Measurements from ENCODE around the gene GABRP. TPM values are rescaled to one million over a fixed set of nuclear protein-coding genes. Genes with fewer than 3 reads are reported as not detected.

GABRP gene
- total RNA-seq, 6 experiments from 2014 or later = not detected

DNA sequence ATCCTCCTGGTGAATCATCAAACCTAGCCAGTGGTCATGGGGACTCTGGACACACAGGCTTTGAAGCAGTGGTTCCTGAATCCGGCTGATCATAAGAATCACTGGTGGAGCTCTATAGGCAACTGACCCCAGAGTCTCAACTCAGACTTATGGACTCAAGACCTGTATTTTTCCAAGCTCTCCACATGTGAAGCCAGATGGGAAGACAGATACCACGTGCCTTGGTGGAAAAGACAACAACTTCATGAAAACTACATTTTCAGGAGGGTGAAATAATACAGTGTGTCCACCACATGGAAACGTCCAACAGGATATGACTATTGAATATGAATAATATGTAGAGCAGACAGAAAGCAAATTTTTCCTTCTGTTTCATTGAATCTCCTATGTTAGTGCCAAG lies 33.7 kb downstream of the GABRP start:
- TF ChIP-seq, protein P1, sequence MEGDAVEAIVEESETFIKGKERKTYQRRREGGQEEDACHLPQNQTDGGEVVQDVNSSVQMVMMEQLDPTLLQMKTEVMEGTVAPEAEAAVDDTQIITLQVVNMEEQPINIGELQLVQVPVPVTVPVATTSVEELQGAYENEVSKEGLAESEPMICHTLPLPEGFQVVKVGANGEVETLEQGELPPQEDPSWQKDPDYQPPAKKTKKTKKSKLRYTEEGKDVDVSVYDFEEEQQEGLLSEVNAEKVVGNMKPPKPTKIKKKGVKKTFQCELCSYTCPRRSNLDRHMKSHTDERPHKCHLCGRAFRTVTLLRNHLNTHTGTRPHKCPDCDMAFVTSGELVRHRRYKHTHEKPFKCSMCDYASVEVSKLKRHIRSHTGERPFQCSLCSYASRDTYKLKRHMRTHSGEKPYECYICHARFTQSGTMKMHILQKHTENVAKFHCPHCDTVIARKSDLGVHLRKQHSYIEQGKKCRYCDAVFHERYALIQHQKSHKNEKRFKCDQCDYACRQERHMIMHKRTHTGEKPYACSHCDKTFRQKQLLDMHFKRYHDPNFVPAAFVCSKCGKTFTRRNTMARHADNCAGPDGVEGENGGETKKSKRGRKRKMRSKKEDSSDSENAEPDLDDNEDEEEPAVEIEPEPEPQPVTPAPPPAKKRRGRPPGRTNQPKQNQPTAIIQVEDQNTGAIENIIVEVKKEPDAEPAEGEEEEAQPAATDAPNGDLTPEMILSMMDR (IDR thresholded peaks at IDR 0.05) = no peak
- Mint-ChIP-seq H3K4me1 (ENCODE audit: low read depth) (peaks cover 28% of the 10 kb centered on the region), H3K27me3 (ENCODE audit: insufficient read depth) (peaks cover 7% of the 10 kb centered on the region), H3K9me3 (no peaks in the 10 kb centered on the region), H3K4me3 (no peak overlapping the region), H3K36me3 (ENCODE audit: low read depth) (no peaks in the 10 kb centered on the region), H3K27ac (no peak overlapping the region)
- DNase-seq = no peak

- peak; percentile 57 for DNase-seq
- no peaks in the 10 kb centered on the region for H3K9me3 Mint-ChIP-seq
- H3K27me3 Mint-ChIP-seq (ENCODE audit: insufficient read depth) = peaks cover 7% of the 10 kb centered on the region
- H3K4me3 Mint-ChIP-seq = no peak overlapping the region
- TF ChIP-seq, protein P1 (IDR thresholded peaks at IDR 0.05) = no peak
- peaks cover 28% of the 10 kb centered on the region for H3K4me1 Mint-ChIP-seq (ENCODE audit: low read depth)
- peak overlapping the region; percentile 56; the same call in 1 of the 2 replicates for H3K27ac Mint-ChIP-seq
- no peaks in the 10 kb centered on the region for H3K36me3 Mint-ChIP-seq (ENCODE audit: low read depth)
Measured at GRCh38 chr5:170818232-170818631, 34.7 kb downstream of the GABRP start.

DNA sequence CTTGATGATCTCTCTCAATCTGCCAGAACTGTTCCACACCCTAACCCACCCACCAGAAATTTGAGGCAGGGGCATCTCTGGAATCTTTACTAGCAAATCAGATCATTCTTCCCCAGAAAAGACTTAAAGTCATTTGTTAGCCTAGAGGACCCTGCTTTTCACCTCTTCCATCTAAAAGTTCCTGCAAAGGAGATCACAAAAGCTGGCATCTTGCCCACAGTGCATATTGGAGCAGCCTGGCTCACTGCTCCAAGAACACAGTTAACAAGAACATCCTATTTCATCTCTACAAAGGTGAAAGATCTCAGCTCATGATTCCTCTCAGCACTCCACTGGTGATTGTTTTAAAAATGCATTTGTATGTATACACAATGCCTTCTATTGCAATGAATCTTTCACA lies 36.3 kb downstream of the GABRP start:
- H3K9me3 Mint-ChIP-seq = no peaks in the 10 kb centered on the region
- no peak overlapping the region for H3K4me3 Mint-ChIP-seq
- no peak overlapping the region for H3K27ac Mint-ChIP-seq

DNA sequence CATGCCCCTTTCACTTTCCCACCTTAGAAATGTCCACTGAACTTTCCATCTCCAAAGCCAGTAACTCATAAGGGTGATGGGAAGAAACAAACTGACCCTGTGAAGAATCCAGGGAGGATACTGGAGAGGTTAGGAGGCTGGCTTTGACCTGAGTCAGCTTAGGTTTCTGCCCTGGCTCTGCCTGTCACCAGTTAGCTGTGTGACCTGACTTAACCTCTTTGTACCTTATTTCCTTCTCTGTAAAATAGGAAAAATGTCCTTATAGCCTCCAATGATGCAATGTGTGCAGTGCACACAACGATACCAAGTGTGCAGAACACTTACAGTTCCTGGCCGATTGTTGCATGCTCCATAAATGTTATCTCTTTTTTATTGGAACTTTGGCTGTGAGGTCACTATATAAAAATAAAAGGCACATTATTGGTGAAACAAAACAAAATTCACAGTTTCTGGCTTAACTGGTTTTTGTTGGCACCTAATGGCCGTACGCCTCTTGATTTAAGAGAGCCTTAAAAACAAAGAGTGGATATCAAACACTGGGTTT lies 37.8 kb downstream of the GABRP start:
- Mint-ChIP-seq H3K9me3 (peaks cover 6% of the 10 kb centered on the region; the same call in 1 of the 2 replicates), H3K4me1 (ENCODE audit: low read depth) (peaks cover 28% of the 10 kb centered on the region), H3K27ac (no peak overlapping the region), H3K36me3 (ENCODE audit: low read depth) (peaks cover 6% of the 10 kb centered on the region; the same call in 1 of the 2 replicates), H3K4me3 (no peak overlapping the region), H3K27me3 (ENCODE audit: insufficient read depth) (peaks cover 6% of the 10 kb centered on the region)
- TF ChIP-seq, protein P1 (IDR thresholded peaks at IDR 0.05) = no peak
- no peak for DNase-seq

More for the DNA sequence above, 36.3 kb downstream of the GABRP start:
- TF ChIP-seq, protein P1 (IDR thresholded peaks at IDR 0.05) = no peak
- Mint-ChIP-seq H3K36me3 (ENCODE audit: low read depth) (no peaks in the 10 kb centered on the region), H3K27me3 (ENCODE audit: insufficient read depth) (peaks cover 7% of the 10 kb centered on the region), H3K4me1 (ENCODE audit: low read depth) (peaks cover 28% of the 10 kb centered on the region)
- no peak for DNase-seq

DNA sequence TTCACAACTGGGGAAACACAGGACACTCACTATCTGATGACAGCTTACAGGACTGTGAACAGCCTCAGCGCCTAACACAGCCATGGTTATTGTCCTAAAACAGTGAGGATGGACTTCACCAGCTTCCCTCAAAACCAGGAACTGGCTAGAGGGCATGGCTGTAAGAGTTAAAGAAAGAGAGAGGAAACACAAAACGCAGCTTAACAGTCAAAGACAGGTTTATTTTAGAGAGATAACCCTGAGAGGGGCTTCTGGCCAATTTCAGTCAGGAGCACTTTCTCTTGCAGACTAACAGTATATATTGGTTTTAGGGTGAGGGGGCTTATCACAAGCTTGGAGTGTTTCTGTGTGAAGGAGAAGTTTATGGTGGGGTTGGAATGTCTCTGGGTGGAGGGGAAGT lies 42.6 kb downstream of the GABRP start:
- Mint-ChIP-seq H3K36me3 (ENCODE audit: low read depth) (peaks cover 8% of the 10 kb centered on the region; the same call in 1 of the 2 replicates), H3K4me3 (no peak overlapping the region), H3K9me3 (peaks cover 8% of the 10 kb centered on the region; the same call in 1 of the 2 replicates), H3K27ac (no peak overlapping the region), H3K4me1 (ENCODE audit: low read depth) (peaks cover 3% of the 10 kb centered on the region; the same call in 1 of the 2 replicates), H3K27me3 (ENCODE audit: insufficient read depth) (peaks cover 6% of the 10 kb centered on the region; the same call in 1 of the 2 replicates)
- DNase-seq = no peak
- TF ChIP-seq, protein P1 (IDR thresholded peaks at IDR 0.05) = no peak

Data from HFFc6 (cell line).